22Rv1 (cell line): Measurements from ENCODE around the gene NEK8.

Experiments used
- ZFX ChIP-seq: fragments of 450-650 bp; IDR thresholded peaks from 2 replicates; pipeline ENCODE4 v1.6.1; 2017; ENCODE audit warnings: antibody characterized with exemption, borderline replicate concordance
- TF ChIP-seq, protein P1 (sequence below): fragments of 450-650 bp; IDR thresholded peaks from 2 replicates; pipeline ENCODE4 v1.5.1; 2017; ENCODE audit warnings: mild to moderate bottlenecking

DNA sequence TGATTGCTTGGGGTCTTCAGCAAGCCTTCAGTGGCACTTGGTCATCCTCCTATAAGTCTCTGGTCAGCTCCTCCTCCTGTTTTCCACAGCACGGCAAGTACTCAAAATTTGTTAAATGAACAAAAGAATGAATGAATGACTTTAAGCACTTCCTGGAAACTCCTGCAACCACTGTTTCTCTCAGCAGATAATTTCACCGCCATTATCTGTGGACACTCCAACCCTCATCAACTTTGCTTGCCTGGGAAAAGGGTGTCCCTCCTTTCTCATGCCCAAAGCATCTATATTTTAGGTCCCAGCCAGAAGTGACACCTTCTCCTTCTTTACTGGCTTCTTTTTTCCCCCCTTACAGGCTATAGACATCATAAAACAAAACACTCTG, 21.3 kb upstream of the NEK8 start:
- TF ChIP-seq, protein P1, sequence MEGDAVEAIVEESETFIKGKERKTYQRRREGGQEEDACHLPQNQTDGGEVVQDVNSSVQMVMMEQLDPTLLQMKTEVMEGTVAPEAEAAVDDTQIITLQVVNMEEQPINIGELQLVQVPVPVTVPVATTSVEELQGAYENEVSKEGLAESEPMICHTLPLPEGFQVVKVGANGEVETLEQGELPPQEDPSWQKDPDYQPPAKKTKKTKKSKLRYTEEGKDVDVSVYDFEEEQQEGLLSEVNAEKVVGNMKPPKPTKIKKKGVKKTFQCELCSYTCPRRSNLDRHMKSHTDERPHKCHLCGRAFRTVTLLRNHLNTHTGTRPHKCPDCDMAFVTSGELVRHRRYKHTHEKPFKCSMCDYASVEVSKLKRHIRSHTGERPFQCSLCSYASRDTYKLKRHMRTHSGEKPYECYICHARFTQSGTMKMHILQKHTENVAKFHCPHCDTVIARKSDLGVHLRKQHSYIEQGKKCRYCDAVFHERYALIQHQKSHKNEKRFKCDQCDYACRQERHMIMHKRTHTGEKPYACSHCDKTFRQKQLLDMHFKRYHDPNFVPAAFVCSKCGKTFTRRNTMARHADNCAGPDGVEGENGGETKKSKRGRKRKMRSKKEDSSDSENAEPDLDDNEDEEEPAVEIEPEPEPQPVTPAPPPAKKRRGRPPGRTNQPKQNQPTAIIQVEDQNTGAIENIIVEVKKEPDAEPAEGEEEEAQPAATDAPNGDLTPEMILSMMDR = no peak
- TF ChIP-seq ZFX = no peak
